H1 (cell line): ENCODE measurements around the gene KRT14. TPM values are rescaled to one million over a fixed set of nuclear protein-coding genes. Genes with fewer than 3 reads are reported as not detected.

Source experiments
- NRF1 ChIP-seq: IDR thresholded peaks from 2 replicates; pipeline ENCODE4 v1.6.1; 2011; ENCODE audit warnings: mild to moderate bottlenecking, low read depth, low read length, improper control_type of control experiment
- RBBP5 ChIP-seq: IDR thresholded peaks from 2 replicates; pipeline ENCODE4 v1.7.1; 2012; ENCODE audit warnings: low read depth, mild to moderate bottlenecking, inconsistent platforms, low read length, moderate library complexity, borderline replicate concordance
- polyA plus RNA-seq, 7 experiments: library from polyadenylated mRNA; depleted of rRNA in 3 of 7; stranded (reverse) in 5 of 7; unstranded in 2 of 7; fragments of >200 nt in 5 of 7; fragments of 200-250 nt in 2 of 7; gene quantifications; 1 replicate in 5 of 7; 2 replicates in 1 of 7; 4 replicates in 1 of 7; pipeline versions ENCODE4 v1.2.1 to v1.2.3, GENCODE V29; 2011 to 2013; ENCODE audit warnings: missing spikeins in 2 of 7, mixed read lengths in 2 of 7
- total RNA-seq: library from RNA; stranded (reverse); fragmentation: NEBNext Ultra II Directional; extraction: Animal tissue kit (Norgen Biotek cat#: 25700); gene quantifications from 2 replicates; pipeline ENCODE4 v1.2.1, GENCODE V29; 2021
- TF ChIP-seq, protein P1 (sequence below): IDR thresholded peaks from 2 replicates; pipeline ENCODE4 v1.6.1; 2012; ENCODE audit warnings: inconsistent platforms

Gene KRT14
- total and polyA plus RNA-seq, 2 of the 8 experiments (the other 6 are each of a cell fraction or from before 2014, with no cell fraction given) = 0.35 TPM; not detected in 1

DNA sequence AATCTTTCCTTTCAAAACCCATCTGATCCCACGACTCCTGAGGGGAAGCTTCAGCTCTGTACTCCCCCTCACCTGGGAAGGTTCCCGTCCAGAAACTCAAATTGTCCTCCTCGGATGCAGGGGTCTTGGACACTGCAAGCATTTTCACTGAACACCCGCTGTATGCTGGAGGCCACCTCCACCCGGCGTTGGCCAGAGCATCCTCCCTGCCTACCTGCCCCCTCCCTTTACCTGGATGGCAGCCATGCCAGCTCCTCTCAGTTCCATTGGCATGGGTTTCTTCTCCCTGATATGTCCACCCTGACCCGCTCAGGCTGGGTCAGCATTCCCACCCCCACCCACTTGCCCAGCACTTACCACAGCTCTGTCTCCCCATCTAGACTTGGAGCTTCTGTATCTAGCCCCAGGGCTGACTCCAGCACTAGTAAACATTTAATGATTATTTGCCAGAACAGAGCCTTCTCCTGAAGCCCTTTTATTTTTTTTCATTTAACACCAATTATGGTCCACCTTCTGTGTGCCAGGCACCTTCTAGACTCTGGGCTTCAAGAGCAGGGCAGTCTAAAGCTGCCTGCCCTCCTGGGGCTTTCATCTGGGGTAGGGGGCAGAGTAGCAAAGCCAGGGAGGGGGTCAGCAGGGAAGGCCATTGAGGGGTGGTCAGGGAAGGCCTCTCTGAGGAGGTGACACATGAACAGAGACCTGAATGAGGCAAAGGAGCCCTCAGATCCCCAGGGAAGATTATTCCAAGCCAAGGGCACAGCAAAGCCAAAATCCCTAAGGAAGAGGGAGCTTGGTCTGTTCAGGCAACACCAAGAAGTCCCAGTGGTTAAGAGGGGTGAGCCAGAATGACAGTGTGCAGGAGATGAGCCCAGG lies 49.7 kb downstream of the KRT14 start (continued):
- TF ChIP-seq, protein P1, sequence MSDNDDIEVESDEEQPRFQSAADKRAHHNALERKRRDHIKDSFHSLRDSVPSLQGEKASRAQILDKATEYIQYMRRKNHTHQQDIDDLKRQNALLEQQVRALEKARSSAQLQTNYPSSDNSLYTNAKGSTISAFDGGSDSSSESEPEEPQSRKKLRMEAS = no peak
- TF ChIP-seq RBBP5 = no peak
- no peak for TF ChIP-seq NRF1
